H9 (cell line): ENCODE measurements around the gene MYBBP1A. TPM values are rescaled to one million over a fixed set of nuclear protein-coding genes. Genes with fewer than 3 reads are reported as not detected.

Experiments
- DNase-seq: peaks from one replicate; pipeline ENCODE4 v3.0.0-alpha.2; 2017
- H2AFZ ChIP-seq: one replicate; pipeline ENCODE4 v1.6.1; 2013; ENCODE audit warnings: mild to moderate bottlenecking, low read length, control low read depth, moderate library complexity
- H2AK5ac ChIP-seq: 2 replicates; pipeline ENCODE4 v1.6.1; 2013; ENCODE audit warnings: low read length, control low read depth, mixed read lengths; ENCODE audit not compliant: insufficient read length
- H2BK120ac ChIP-seq: one replicate; pipeline ENCODE4 v1.6.1; 2013; ENCODE audit warnings: low read depth, mild to moderate bottlenecking, low read length, control low read depth, inconsistent platforms; ENCODE audit not compliant: poor library complexity, severe bottlenecking
- H2BK12ac ChIP-seq: 2 replicates; pipeline ENCODE4 v1.6.1; 2013; ENCODE audit warnings: low read length, control low read depth, mixed read lengths, low read depth; ENCODE audit not compliant: insufficient read length
- H2BK15ac ChIP-seq: 2 replicates; pipeline ENCODE4 v1.6.1; 2013; ENCODE audit warnings: low read depth, low read length, control low read depth
- H2BK20ac ChIP-seq: one replicate; pipeline ENCODE4 v1.6.1; 2013; ENCODE audit warnings: low read depth, mild to moderate bottlenecking, low read length, control low read depth, inconsistent platforms; ENCODE audit not compliant: poor library complexity, severe bottlenecking
- H2BK5ac ChIP-seq: 2 replicates; pipeline ENCODE4 v1.6.1; 2013; ENCODE audit warnings: low read length, control low read depth, mixed read lengths; ENCODE audit not compliant: insufficient read length
- H3K14ac ChIP-seq: 2 replicates; pipeline ENCODE4 v1.6.1; 2013; ENCODE audit warnings: low read length, control low read depth; ENCODE audit not compliant: insufficient read depth
- H3K18ac ChIP-seq: 2 replicates; pipeline ENCODE4 v1.6.1; 2013; ENCODE audit warnings: low read depth, mild to moderate bottlenecking, mixed read lengths, low read length, control low read depth; ENCODE audit not compliant: insufficient read length
- H3K23ac ChIP-seq: 2 replicates; pipeline ENCODE4 v1.6.1; 2013; ENCODE audit warnings: low read length, control low read depth, mixed read lengths, low read depth; ENCODE audit not compliant: insufficient read length
- H3K23me2 ChIP-seq: 2 replicates; pipeline ENCODE4 v1.6.1; 2013; ENCODE audit warnings: low read depth, mild to moderate bottlenecking, mixed read lengths, low read length, control low read depth; ENCODE audit not compliant: insufficient read length, poor library complexity, severe bottlenecking
- H3K27ac ChIP-seq: 2 replicates; pipeline ENCODE4 v1.5.1; 2013; ENCODE audit warnings: low read length, control low read depth, mixed read lengths, low read depth; ENCODE audit not compliant: insufficient read length
- H3K27me3 ChIP-seq: 2 replicates; pipeline ENCODE4 v1.6.1; 2013; ENCODE audit warnings: low read length, control low read depth, inconsistent platforms; ENCODE audit not compliant: insufficient read depth
- H3K4ac ChIP-seq: 2 replicates; pipeline ENCODE4 v1.6.1; 2013; ENCODE audit warnings: low read depth, mild to moderate bottlenecking, control low read depth, inconsistent platforms, low read length, moderate library complexity
- H3K4me1 ChIP-seq: 2 replicates; pipeline ENCODE4 v1.6.1; 2013; ENCODE audit warnings: low read length, control low read depth, inconsistent platforms; ENCODE audit not compliant: insufficient read depth
- H3K4me2 ChIP-seq: 2 replicates; pipeline ENCODE4 v1.6.1; 2013; ENCODE audit warnings: low read length, control low read depth, mixed read lengths; ENCODE audit not compliant: insufficient read length, insufficient read depth
- H3K56ac ChIP-seq: 2 replicates; pipeline ENCODE4 v1.6.1; 2013; ENCODE audit warnings: low read depth, mild to moderate bottlenecking, mixed read lengths, low read length, control low read depth; ENCODE audit not compliant: insufficient read length
- H3K79me1 ChIP-seq: 2 replicates; pipeline ENCODE4 v1.6.1; 2013; ENCODE audit warnings: low read depth, mild to moderate bottlenecking, moderate library complexity, low read length, control low read depth, inconsistent platforms; ENCODE audit not compliant: insufficient read depth, poor library complexity, severe bottlenecking
- H3K79me2 ChIP-seq: 2 replicates; pipeline ENCODE4 v1.6.1; 2013; ENCODE audit warnings: low read length, control low read depth, inconsistent platforms; ENCODE audit not compliant: insufficient read depth
- H3K9ac ChIP-seq: 2 replicates; pipeline ENCODE4 v1.6.1; 2013; ENCODE audit warnings: low read length, control low read depth, mixed read lengths; ENCODE audit not compliant: insufficient read length; ENCODE audit errors: extremely low read depth
- H3K9me3 ChIP-seq: one replicate; pipeline ENCODE4 v1.6.1; 2013; ENCODE audit warnings: low read depth, low read length, inconsistent platforms; ENCODE audit not compliant: control insufficient read depth
- H3T11ph ChIP-seq: one replicate; pipeline ENCODE4 v1.6.1; 2013; ENCODE audit warnings: mild to moderate bottlenecking, low read length, control low read depth, inconsistent platforms
- H4K20me1 ChIP-seq: one replicate; pipeline ENCODE4 v1.6.1; 2013; ENCODE audit not compliant: control insufficient read depth, insufficient read length, insufficient read depth
- H4K5ac ChIP-seq: 2 replicates; pipeline ENCODE4 v1.6.1; 2013; ENCODE audit warnings: low read depth, mild to moderate bottlenecking, mixed read lengths, low read length, control low read depth; ENCODE audit not compliant: insufficient read length
- H4K8ac ChIP-seq: replicated peaks from 2 replicates; pipeline ENCODE4 v1.6.1; 2013; ENCODE audit warnings: low read length, control low read depth, mixed read lengths, low read depth; ENCODE audit not compliant: insufficient read length
- H4K91ac ChIP-seq: 2 replicates; pipeline ENCODE4 v1.6.1; 2013; ENCODE audit warnings: low read depth, mild to moderate bottlenecking, moderate library complexity, mixed read lengths, low read length, control low read depth; ENCODE audit not compliant: insufficient read length
- H3K27ac Mint-ChIP-seq, 3 experiments: 2 replicates in 2 of 3; 3 replicates in 1 of 3; pipeline ENCODE4 v1.8.0; 2020 to 2021; ENCODE audit warnings: mixed read lengths in 3 of 3, mild to moderate bottlenecking in 1 of 3, moderate library complexity in 1 of 3
- H3K27me3 Mint-ChIP-seq: 2 replicates; pipeline ENCODE4 v1.8.0; 2021; ENCODE audit warnings: low read depth, mild to moderate bottlenecking, moderate library complexity, mixed read lengths
- H3K36me3 Mint-ChIP-seq, 3 experiments: 2 replicates in 2 of 3; 3 replicates in 1 of 3; pipeline ENCODE4 v1.8.0; 2020 to 2021; ENCODE audit warnings: low read depth in 3 of 3, mixed read lengths in 3 of 3; ENCODE audit not compliant: insufficient read depth in 1 of 3
- H3K4me1 Mint-ChIP-seq, 2 experiments: 2 replicates each; pipeline ENCODE4 v1.8.0; 2020; ENCODE audit warnings: mixed read lengths in 2 of 2
- H3K4me3 Mint-ChIP-seq, 2 experiments: 2 replicates in 1 of 2; 3 replicates in 1 of 2; pipeline ENCODE4 v1.8.0; 2020 to 2021; ENCODE audit warnings: mild to moderate bottlenecking in 2 of 2, mixed read lengths in 2 of 2, moderate library complexity in 1 of 2
- H3K9me3 Mint-ChIP-seq, 2 experiments: 2 replicates in 1 of 2; 3 replicates in 1 of 2; pipeline ENCODE4 v1.8.0; 2020; ENCODE audit warnings: mild to moderate bottlenecking in 2 of 2, mixed read lengths in 2 of 2, moderate library complexity in 1 of 2
- CTCF ChIP-seq: fragments of 200-600 bp; sonication (generic); conservative IDR thresholded peaks from 3 replicates; pipeline ENCODE4 v1.8.0; 2021; ENCODE audit warnings: antibody characterized with exemption, mild to moderate bottlenecking
- WGBS: extraction: QIAGEN DNeasy Blood & Tissue Kit; methylation state at CpG from one replicate; pipeline ENCODE4 v1.1.7; 2013; ENCODE audit warnings: missing lambda C conversion rate, low lambda C conversion rate, mixed read lengths; ENCODE audit not compliant: insufficient read length; ENCODE audit errors: extremely low coverage; 5-methylcytosine and 5-hydroxymethylcytosine counted together
- total RNA-seq: library from RNA; stranded (reverse); gene quantifications from 2 replicates; pipeline ENCODE4 v1.2.1, GENCODE V29; 2021

MYBBP1A gene
- total RNA-seq, 1 experiment from 2014 or later: 181 TPM

GRCh38 chr17:4536742-4537411, 18.3 kb downstream of the MYBBP1A start:
- Histone ChIP-seq H2AK5ac (no peak overlapping the region), H3K23me2 (no peaks in the 10 kb centered on the region), H2BK120ac (no peak overlapping the region), H3K4me2 (peak overlapping the region; percentile 42), H4K5ac (no peak overlapping the region), H3K79me1 (no peaks in the 10 kb centered on the region), H3K23ac (no peak overlapping the region), H2AFZ (no peak overlapping the region), H3K9ac (no peak overlapping the region), H4K20me1 (peaks cover 5% of the 10 kb centered on the region), H4K8ac (no peak overlapping the region), H3K9me3 (no peaks in the 10 kb centered on the region), H3K18ac (no peak overlapping the region), H3K4me1 (no peaks in the 10 kb centered on the region; the same call in 1 of the 2 replicates), H3K79me2 (no peaks in the 10 kb centered on the region), H2BK5ac (no peak overlapping the region), H2BK15ac (no peak overlapping the region), H3K14ac (no peak overlapping the region), H4K91ac (no peak overlapping the region), H3T11ph (no peak overlapping the region), H3K27ac (no peak overlapping the region), H3K27me3 (peaks cover 2% of the 10 kb centered on the region; the same call in 1 of the 2 replicates), H3K56ac (no peak overlapping the region), H3K4ac (no peak overlapping the region), H2BK20ac (no peak overlapping the region), H2BK12ac (no peak overlapping the region)
- Mint-ChIP-seq H3K27ac (peak overlapping the region in 2 of 3 experiments; percentile 63 to 77; a peak in 1 of 7 replicates), H3K4me3 (no peak overlapping the region; a peak in 1 of 5 replicates), H3K36me3 (peaks cover 7 to 48% (median 23%) of the 10 kb centered on the region in 3 experiments; a peak in 6 of 7 replicates), H3K27me3 (peaks cover 33% of the 10 kb centered on the region), H3K9me3 (no peaks in the 10 kb centered on the region), H3K4me1 (peaks cover 19 to 20% of the 10 kb centered on the region in 2 experiments)
- TF ChIP-seq CTCF: no peak
- no peak for DNase-seq
- no CpG with 5 or more reads among the region's 18 CpGs for WGBS
